HepG2 (cell line): ENCODE measurements around the gene NACC2. TPM values are rescaled to one million over a fixed set of nuclear protein-coding genes. Genes with fewer than 3 reads are reported as not detected.

Experiments used
- ELF4 ChIP-seq: sonication (generic); formaldehyde crosslinking; IDR thresholded peaks from 2 replicates; pipeline ENCODE4 v1.5.0; 2020; ENCODE audit warnings: missing genetic modification reagents, mild to moderate bottlenecking, moderate library complexity, borderline replicate concordance
- HOXA5 ChIP-seq: sonication (generic); formaldehyde crosslinking; IDR thresholded peaks from 2 replicates; pipeline ENCODE4 v1.4.0; 2020; ENCODE audit warnings: missing genetic modification reagents
- JUND ChIP-seq: sonication (generic); formaldehyde crosslinking; IDR thresholded peaks from 2 replicates; pipeline ENCODE4 v1.8.0; 2022; ENCODE audit warnings: mild to moderate bottlenecking, missing genetic modification reagents
- KLF15 ChIP-seq: sonication (generic); formaldehyde crosslinking; IDR thresholded peaks from 2 replicates; pipeline ENCODE4 v1.8.1; 2023; ENCODE audit warnings: borderline replicate concordance, mild to moderate bottlenecking, inconsistent platforms, missing genetic modification reagents, mixed read lengths
- MATR3 ChIP-seq: sonication (generic); formaldehyde crosslinking; IDR thresholded peaks from 2 replicates; pipeline ENCODE4 v1.4.0; 2020; ENCODE audit warnings: missing genetic modification reagents
- NFYB ChIP-seq: sonication (generic); formaldehyde crosslinking; IDR thresholded peaks from 2 replicates; pipeline ENCODE4 v1.4.0; 2020; ENCODE audit warnings: missing genetic modification reagents
- PCBP1 ChIP-seq: fragments of 200-400 bp; formaldehyde crosslinking; IDR thresholded peaks from 2 replicates; pipeline ENCODE4 v1.6.1; 2017; ENCODE audit warnings: mild to moderate bottlenecking, low read depth, low read length, borderline replicate concordance
- SRF ChIP-seq: IDR thresholded peaks from 2 replicates; pipeline ENCODE4 v1.6.1; 2011; ENCODE audit warnings: mild to moderate bottlenecking, low read depth, low read length, moderate library complexity
- THYN1 ChIP-seq: sonication (generic); formaldehyde crosslinking; IDR thresholded peaks from 2 replicates; pipeline ENCODE4 v1.8.1; 2023; ENCODE audit warnings: low read depth, mild to moderate bottlenecking, moderate library complexity, missing genetic modification reagents, borderline replicate concordance
- TOPORS ChIP-seq: sonication (generic); formaldehyde crosslinking; IDR thresholded peaks from 2 replicates; pipeline ENCODE4 v1.8.0; 2023; ENCODE audit warnings: mild to moderate bottlenecking, missing genetic modification reagents
- TP53 ChIP-seq: sonication (generic); formaldehyde crosslinking; conservative IDR thresholded peaks from 2 replicates; pipeline ENCODE4 v1.4.0; 2020; ENCODE audit warnings: missing genetic modification reagents
- ZNF10 ChIP-seq: sonication (generic); formaldehyde crosslinking; IDR thresholded peaks from 2 replicates; pipeline ENCODE4 v1.4.0; 2020; ENCODE audit warnings: mild to moderate bottlenecking, low read depth, missing genetic modification reagents, borderline replicate concordance
- ZNF121 ChIP-seq: sonication (generic); formaldehyde crosslinking; IDR thresholded peaks from 2 replicates; pipeline ENCODE4 v1.5.0; 2020; ENCODE audit warnings: mild to moderate bottlenecking, missing genetic modification reagents
- ZNF138 ChIP-seq: sonication (generic); formaldehyde crosslinking; IDR thresholded peaks from 2 replicates; pipeline ENCODE4 v1.5.0; 2020; ENCODE audit warnings: mild to moderate bottlenecking, low read depth, missing genetic modification reagents
- ZNF274 ChIP-seq: sonication (generic); formaldehyde crosslinking; IDR thresholded peaks from 2 replicates; pipeline ENCODE4 v1.5.1; 2020; ENCODE audit warnings: mild to moderate bottlenecking, missing genetic modification reagents
- ZNF530 ChIP-seq: sonication (generic); formaldehyde crosslinking; IDR thresholded peaks from 2 replicates; pipeline ENCODE4 v1.5.0; 2020; ENCODE audit warnings: low read depth, mild to moderate bottlenecking, missing genetic modification reagents
- ZNF567 ChIP-seq: sonication (generic); formaldehyde crosslinking; IDR thresholded peaks from 2 replicates; pipeline ENCODE4 v1.8.1; 2023; ENCODE audit warnings: mild to moderate bottlenecking, missing genetic modification reagents, borderline replicate concordance
- ZNF672 ChIP-seq: sonication (generic); formaldehyde crosslinking; IDR thresholded peaks from 2 replicates; pipeline ENCODE4 v1.8.1; 2022; ENCODE audit warnings: missing genetic modification reagents
- ZNF768 ChIP-seq: sonication (generic); formaldehyde crosslinking; IDR thresholded peaks from 2 replicates; pipeline ENCODE4 v1.4.0; 2020; ENCODE audit warnings: missing genetic modification reagents
- ZNF883 ChIP-seq: sonication (generic); formaldehyde crosslinking; IDR thresholded peaks from 2 replicates; pipeline ENCODE4 v1.5.1; 2020; ENCODE audit warnings: mild to moderate bottlenecking, missing genetic modification reagents; ENCODE audit errors: not compliant biosample characterization
- polyA plus RNA-seq, 8 experiments: library from polyadenylated mRNA; depleted of rRNA in 3 of 8; stranded (reverse) in 7 of 8; unstranded in 1 of 8; fragments of >200 nt; fragmentation: Illumina TruSeq in 4 of 8; extraction: Trizol in 4 of 8; gene quantifications; 2 replicates each; pipeline versions ENCODE4 v1.2.1 to v1.2.3, GENCODE V29; 2011 to 2016; ENCODE audit warnings: low read depth in 4 of 8, missing spikeins in 1 of 8, mixed read lengths in 1 of 8; ENCODE audit not compliant: insufficient read depth in 1 of 8
- total RNA-seq, 5 experiments: library from RNA; depleted of rRNA; stranded (reverse); fragments of >200 nt; fragmentation: Illumina TruSeq; extraction: Trizol; gene quantifications; 2 replicates each; pipeline ENCODE4 v1.2.3, GENCODE V29; 2016; ENCODE audit warnings: low read depth in 1 of 5
- TF ChIP-seq, protein P1 (sequence below): sonication (generic); formaldehyde crosslinking; IDR thresholded peaks from 2 replicates; pipeline ENCODE4 v1.4.0; 2020; ENCODE audit warnings: missing genetic modification reagents
- TF ChIP-seq, protein P2 (sequence below): IDR thresholded peaks from 2 replicates; pipeline ENCODE4 v1.6.1; 2016; ENCODE audit warnings: mild to moderate bottlenecking, missing biosample characterization, missing genetic modification reagents
- TF ChIP-seq, protein P3 (sequence below): sonication (generic); formaldehyde crosslinking; IDR thresholded peaks from 2 replicates; pipeline ENCODE4 v1.8.0; 2022; ENCODE audit warnings: mild to moderate bottlenecking, missing genetic modification reagents, moderate library complexity
- TF ChIP-seq, protein P4 (sequence below): sonication (generic); formaldehyde crosslinking; IDR thresholded peaks from 2 replicates; pipeline ENCODE4 v1.4.0; 2020; ENCODE audit warnings: mild to moderate bottlenecking, missing genetic modification reagents

Gene NACC2
- total and polyA plus RNA-seq, 2 of the 13 experiments (the other 11 are each of a cell fraction or from before 2014, with no cell fraction given), result 5.9 to 12.3 TPM

DNA sequence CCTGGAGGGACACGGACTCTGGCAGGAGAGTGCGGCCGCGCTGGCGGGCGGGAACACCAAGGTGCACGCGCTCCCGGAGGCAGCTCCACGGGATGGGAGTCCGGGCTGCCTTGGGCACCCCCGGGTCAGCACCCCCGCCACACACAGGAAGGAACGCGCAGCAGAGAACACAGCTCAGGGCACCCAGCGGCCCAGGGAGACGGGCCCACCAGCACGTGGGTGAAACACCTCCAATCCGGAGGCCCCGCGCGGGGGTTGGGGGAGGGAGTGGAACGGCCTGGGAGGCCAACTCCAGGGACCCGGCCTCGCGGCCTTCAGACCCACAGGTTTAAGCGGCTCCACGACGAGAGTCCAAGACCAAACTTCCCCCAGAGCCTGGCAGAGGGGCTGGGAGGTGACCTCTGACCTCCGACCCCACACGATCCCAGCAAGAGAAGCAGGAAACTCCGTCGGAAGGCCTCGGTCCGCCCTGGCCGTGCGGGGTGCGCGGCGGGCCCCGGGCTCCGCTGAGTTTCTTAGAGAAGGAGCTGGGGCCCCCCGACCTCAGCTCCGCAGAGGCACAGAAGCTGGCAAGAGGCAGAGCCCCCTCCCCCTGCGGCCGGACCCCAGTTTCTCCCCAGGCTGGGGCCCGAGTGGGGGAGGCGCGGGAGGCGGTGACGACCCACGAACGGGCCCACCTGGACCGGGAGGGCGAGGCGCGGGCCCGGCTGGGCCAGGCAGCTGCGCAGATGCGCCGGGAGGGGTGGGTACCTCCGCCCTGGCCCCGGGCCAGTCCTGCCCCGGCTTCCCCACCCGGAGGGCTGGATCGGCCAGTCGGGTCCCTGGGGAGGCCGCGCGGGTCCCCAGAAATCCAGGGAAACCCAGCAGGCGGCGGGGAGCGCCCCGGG lies 851 bp downstream of the NACC2 start (continued):
- TF ChIP-seq, protein P1, sequence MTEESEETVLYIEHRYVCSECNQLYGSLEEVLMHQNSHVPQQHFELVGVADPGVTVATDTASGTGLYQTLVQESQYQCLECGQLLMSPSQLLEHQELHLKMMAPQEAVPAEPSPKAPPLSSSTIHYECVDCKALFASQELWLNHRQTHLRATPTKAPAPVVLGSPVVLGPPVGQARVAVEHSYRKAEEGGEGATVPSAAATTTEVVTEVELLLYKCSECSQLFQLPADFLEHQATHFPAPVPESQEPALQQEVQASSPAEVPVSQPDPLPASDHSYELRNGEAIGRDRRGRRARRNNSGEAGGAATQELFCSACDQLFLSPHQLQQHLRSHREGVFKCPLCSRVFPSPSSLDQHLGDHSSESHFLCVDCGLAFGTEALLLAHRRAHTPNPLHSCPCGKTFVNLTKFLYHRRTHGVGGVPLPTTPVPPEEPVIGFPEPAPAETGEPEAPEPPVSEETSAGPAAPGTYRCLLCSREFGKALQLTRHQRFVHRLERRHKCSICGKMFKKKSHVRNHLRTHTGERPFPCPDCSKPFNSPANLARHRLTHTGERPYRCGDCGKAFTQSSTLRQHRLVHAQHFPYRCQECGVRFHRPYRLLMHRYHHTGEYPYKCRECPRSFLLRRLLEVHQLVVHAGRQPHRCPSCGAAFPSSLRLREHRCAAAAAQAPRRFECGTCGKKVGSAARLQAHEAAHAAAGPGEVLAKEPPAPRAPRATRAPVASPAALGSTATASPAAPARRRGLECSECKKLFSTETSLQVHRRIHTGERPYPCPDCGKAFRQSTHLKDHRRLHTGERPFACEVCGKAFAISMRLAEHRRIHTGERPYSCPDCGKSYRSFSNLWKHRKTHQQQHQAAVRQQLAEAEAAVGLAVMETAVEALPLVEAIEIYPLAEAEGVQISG, result peak; percentile 62
- TF ChIP-seq ZNF672 (CRISPR knock-in tag) (no peak), KLF15 (CRISPR knock-in tag) (no peak), PCBP1 (peak; percentile 88; the same call in 1 of the 2 replicates), ZNF10 (CRISPR knock-in tag) (no peak), ZNF274 (CRISPR knock-in tag) (no peak), HOXA5 (CRISPR knock-in tag) (peak; percentile 76), THYN1 (no peak), ZNF138 (CRISPR knock-in tag) (no peak), ELF4 (CRISPR knock-in tag) (no peak), ZNF883 (CRISPR knock-in tag) (no peak), MATR3 (CRISPR knock-in tag) (no peak), ZNF530 (CRISPR knock-in tag) (no peak), ZNF121 (CRISPR knock-in tag) (no peak), JUND (CRISPR knock-in tag) (no peak), SRF (no peak), ZNF567 (CRISPR knock-in tag) (no peak), ZNF768 (CRISPR knock-in tag) (peak; percentile 29), TOPORS (0 out of 2 replicates have a peak, but pooled peaks have one; percentile 58), TP53 (CRISPR knock-in tag) (no peak), NFYB (CRISPR knock-in tag) (peak; percentile 70)
- TF ChIP-seq, protein P2, sequence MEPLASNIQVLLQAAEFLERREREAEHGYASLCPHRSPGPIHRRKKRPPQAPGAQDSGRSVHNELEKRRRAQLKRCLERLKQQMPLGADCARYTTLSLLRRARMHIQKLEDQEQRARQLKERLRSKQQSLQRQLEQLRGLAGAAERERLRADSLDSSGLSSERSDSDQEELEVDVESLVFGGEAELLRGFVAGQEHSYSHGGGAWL (CRISPR knock-in tag), result peak; percentile 70; the same call in 1 of the 2 replicates
- TF ChIP-seq, protein P3, sequence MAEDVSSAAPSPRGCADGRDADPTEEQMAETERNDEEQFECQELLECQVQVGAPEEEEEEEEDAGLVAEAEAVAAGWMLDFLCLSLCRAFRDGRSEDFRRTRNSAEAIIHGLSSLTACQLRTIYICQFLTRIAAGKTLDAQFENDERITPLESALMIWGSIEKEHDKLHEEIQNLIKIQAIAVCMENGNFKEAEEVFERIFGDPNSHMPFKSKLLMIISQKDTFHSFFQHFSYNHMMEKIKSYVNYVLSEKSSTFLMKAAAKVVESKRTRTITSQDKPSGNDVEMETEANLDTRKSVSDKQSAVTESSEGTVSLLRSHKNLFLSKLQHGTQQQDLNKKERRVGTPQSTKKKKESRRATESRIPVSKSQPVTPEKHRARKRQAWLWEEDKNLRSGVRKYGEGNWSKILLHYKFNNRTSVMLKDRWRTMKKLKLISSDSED (CRISPR knock-in tag), result no peak
- TF ChIP-seq, protein P4, sequence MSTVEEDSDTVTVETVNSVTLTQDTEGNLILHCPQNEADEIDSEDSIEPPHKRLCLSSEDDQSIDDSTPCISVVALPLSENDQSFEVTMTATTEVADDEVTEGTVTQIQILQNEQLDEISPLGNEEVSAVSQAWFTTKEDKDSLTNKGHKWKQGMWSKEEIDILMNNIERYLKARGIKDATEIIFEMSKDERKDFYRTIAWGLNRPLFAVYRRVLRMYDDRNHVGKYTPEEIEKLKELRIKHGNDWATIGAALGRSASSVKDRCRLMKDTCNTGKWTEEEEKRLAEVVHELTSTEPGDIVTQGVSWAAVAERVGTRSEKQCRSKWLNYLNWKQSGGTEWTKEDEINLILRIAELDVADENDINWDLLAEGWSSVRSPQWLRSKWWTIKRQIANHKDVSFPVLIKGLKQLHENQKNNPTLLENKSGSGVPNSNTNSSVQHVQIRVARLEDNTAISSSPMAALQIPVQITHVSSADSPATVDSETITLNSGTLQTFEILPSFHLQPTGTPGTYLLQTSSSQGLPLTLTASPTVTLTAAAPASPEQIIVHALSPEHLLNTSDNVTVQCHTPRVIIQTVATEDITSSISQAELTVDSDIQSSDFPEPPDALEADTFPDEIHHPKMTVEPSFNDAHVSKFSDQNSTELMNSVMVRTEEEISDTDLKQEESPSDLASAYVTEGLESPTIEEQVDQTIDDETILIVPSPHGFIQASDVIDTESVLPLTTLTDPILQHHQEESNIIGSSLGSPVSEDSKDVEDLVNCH (CRISPR knock-in tag), result no peak
